HEK293T (cell line): ENCODE results near the gene LCLAT1.

Source experiments
- CTCF ChIA-PET: fragments of 350-600 bp; formaldehyde crosslinking; extraction: SDS; loops from one replicate; lab custom pipeline; 2021; ENCODE audit warnings: antibody characterized with exemption, inconsistent platforms; lab: Yijun Ruan, JAX
- POLR2A ChIA-PET: fragments of 350-600 bp; formaldehyde crosslinking; extraction: SDS; loops from one replicate; lab custom pipeline; 2020; ENCODE audit warnings: antibody characterized with exemption, inconsistent platforms; lab: Yijun Ruan, JAX
- DNase-seq: peaks from one replicate; pipeline ENCODE4 v3.0.0; 2012; ENCODE audit warnings: mixed read lengths; ENCODE audit errors: extremely low spot score
- ARNT ChIP-seq: fragments of 450-650 bp; IDR thresholded peaks from 2 replicates; pipeline ENCODE4 v1.6.1; 2017; ENCODE audit warnings: mild to moderate bottlenecking
- BHLHE40 ChIP-seq: fragments of 450-650 bp; IDR thresholded peaks from 2 replicates; pipeline ENCODE4 v1.6.1; 2016; ENCODE audit warnings: mild to moderate bottlenecking, moderate library complexity, borderline replicate concordance
- CTBP1 ChIP-seq: fragments of 450-650 bp; IDR thresholded peaks from 2 replicates; pipeline ENCODE4 v1.6.1; 2016; ENCODE audit warnings: borderline replicate concordance
- ELF4 ChIP-seq: fragments of 450-650 bp; IDR thresholded peaks from 2 replicates; pipeline ENCODE4 v1.6.1; 2017; ENCODE audit warnings: antibody characterized with exemption
- FOXA1 ChIP-seq: fragments of 450-650 bp; IDR thresholded peaks from 2 replicates; pipeline ENCODE4 v1.6.1; 2016; ENCODE audit warnings: mild to moderate bottlenecking
- FOXK2 ChIP-seq: fragments of 450-650 bp; IDR thresholded peaks from 2 replicates; pipeline ENCODE4 v1.6.1; 2016; ENCODE audit warnings: mild to moderate bottlenecking
- FOXM1 ChIP-seq: fragments of 450-650 bp; IDR thresholded peaks from 2 replicates; pipeline ENCODE4 v1.6.1; 2017; ENCODE audit warnings: mild to moderate bottlenecking, borderline replicate concordance
- HDGF ChIP-seq: fragments of 450-650 bp; IDR thresholded peaks from 2 replicates; pipeline ENCODE4 v1.6.1; 2017; ENCODE audit warnings: antibody characterized with exemption, borderline replicate concordance
- L3MBTL2 ChIP-seq: fragments of 450-650 bp; conservative IDR thresholded peaks from 2 replicates; pipeline ENCODE4 v1.6.1; 2016; ENCODE audit warnings: mild to moderate bottlenecking
- LEF1 ChIP-seq: fragments of 450-650 bp; IDR thresholded peaks from 2 replicates; pipeline ENCODE4 v1.6.1; 2017; ENCODE audit warnings: mild to moderate bottlenecking, borderline replicate concordance
- NFRKB ChIP-seq: fragments of 450-650 bp; IDR thresholded peaks from 2 replicates; pipeline ENCODE4 v1.6.1; 2016; ENCODE audit warnings: mild to moderate bottlenecking, moderate library complexity
- PKNOX1 ChIP-seq: fragments of 450-650 bp; IDR thresholded peaks from 2 replicates; pipeline ENCODE4 v1.6.1; 2016
- SP1 ChIP-seq: fragments of 450-650 bp; IDR thresholded peaks from 2 replicates; pipeline ENCODE4 v1.6.1; 2017
- SUZ12 ChIP-seq: fragments of 450-650 bp; IDR thresholded peaks from 2 replicates; pipeline ENCODE4 v1.6.1; 2016; ENCODE audit warnings: mild to moderate bottlenecking
- TARDBP ChIP-seq: fragments of 450-650 bp; IDR thresholded peaks from 2 replicates; pipeline ENCODE4 v1.6.1; 2016
- ZNF384 ChIP-seq: fragments of 450-650 bp; IDR thresholded peaks from 2 replicates; pipeline ENCODE4 v1.6.1; 2016

The LCLAT1 gene

DNA sequence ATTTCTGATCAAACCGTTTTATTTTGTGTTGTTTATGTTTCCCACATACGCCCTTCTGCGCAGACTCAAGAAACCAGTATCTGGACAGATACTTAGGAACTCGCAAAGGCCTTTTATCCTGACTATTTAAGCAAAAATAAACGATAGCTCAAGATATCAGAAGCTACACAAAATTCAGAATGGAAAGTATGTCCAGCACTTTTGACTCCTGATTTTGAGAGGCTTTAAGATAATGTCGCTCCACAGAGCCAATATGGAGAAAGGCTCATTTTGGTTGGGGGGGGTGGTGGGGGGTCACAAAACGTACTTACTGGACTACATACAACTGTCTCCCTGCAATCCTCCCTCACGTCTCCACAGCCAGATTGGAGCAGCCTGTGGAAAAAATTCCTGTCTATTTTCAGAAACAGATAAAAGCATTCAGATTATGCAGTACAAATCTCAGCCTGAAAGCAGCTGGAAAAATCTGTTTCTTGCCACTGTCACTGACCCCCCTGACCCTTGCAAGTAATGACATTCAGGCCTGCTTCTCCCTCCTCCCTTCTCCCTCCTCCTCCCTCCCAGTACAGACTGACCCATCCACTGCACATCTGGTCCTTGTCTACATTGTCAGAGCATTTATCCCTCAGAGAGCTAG, 34.9 kb upstream of the LCLAT1 start:
- POLR2A ChIA-PET = no interaction called here
- TF ChIP-seq TARDBP (no peak), L3MBTL2 (no peak), PKNOX1 (no peak), ELF4 (no peak)
- no peak for DNase-seq
- CTCF ChIA-PET = no interaction called here

GRCh38 chr2:30412684-30413570, 34.1 kb upstream of the LCLAT1 start:
- no peak for TF ChIP-seq NFRKB
- no peak for TF ChIP-seq BHLHE40
- TF ChIP-seq L3MBTL2 = no peak
- TF ChIP-seq TARDBP = no peak
- no peak for TF ChIP-seq CTBP1
- no peak for TF ChIP-seq HDGF
- TF ChIP-seq SP1 = no peak
- TF ChIP-seq FOXM1 = no peak
- no peak for TF ChIP-seq LEF1
- TF ChIP-seq ZNF384 = no peak
- TF ChIP-seq PKNOX1 = no peak
- TF ChIP-seq SUZ12 = no peak
- no peak for TF ChIP-seq FOXK2
- TF ChIP-seq ARNT = no peak
- TF ChIP-seq FOXA1 = no peak
- TF ChIP-seq ELF4 = no peak
- ChIA-PET POLR2A (no interaction called here), CTCF (interaction anchor here (0.5 kb wide), 1 partner anchor 125 kb away, joined by 3 read pairs; no protein-coding TSS in a partner anchor)
- DNase-seq = no peak

DNA sequence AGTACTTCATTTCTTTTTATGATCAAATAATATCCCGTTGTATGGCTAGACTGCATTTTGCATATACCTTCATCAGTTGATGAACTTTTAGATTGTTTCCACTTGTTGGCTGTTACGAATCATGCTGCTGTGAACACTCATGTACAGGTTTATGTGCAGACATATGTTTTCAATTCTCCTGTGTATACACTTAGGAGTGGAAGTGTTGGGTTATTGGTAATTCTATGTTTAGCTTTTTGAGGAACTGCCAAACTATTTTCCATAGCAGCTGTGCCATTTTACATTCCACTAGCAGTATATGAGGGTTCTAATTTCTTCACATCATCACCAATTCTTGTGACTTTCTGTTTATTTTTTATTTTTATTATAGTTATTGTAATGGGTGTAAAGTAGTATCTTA, 32.1 kb upstream of the LCLAT1 start:
- POLR2A ChIA-PET = no interaction called here
- TF ChIP-seq HDGF (no peak), FOXK2 (no peak), PKNOX1 (no peak), SUZ12 (no peak), FOXM1 (no peak), SP1 (no peak), BHLHE40 (no peak), ZNF384 (no peak), FOXA1 (no peak), CTBP1 (no peak), TARDBP (no peak), ELF4 (no peak), L3MBTL2 (no peak), ARNT (no peak), LEF1 (no peak), NFRKB (no peak)
- no peak for DNase-seq
- CTCF ChIA-PET = no interaction called here

- ChIA-PET POLR2A (no interaction called here), CTCF (no interaction called here)
- DNase-seq = no peak
- TF ChIP-seq ELF4 (no peak), SUZ12 (no peak), HDGF (no peak), SP1 (no peak), TARDBP (no peak), L3MBTL2 (no peak), PKNOX1 (no peak), LEF1 (no peak), FOXM1 (no peak), BHLHE40 (no peak), FOXA1 (no peak), CTBP1 (no peak), ARNT (no peak), FOXK2 (no peak), ZNF384 (no peak), NFRKB (no peak)
Observed at GRCh38 chr2:30417253-30417652, 29.8 kb upstream of the LCLAT1 start.

DNA sequence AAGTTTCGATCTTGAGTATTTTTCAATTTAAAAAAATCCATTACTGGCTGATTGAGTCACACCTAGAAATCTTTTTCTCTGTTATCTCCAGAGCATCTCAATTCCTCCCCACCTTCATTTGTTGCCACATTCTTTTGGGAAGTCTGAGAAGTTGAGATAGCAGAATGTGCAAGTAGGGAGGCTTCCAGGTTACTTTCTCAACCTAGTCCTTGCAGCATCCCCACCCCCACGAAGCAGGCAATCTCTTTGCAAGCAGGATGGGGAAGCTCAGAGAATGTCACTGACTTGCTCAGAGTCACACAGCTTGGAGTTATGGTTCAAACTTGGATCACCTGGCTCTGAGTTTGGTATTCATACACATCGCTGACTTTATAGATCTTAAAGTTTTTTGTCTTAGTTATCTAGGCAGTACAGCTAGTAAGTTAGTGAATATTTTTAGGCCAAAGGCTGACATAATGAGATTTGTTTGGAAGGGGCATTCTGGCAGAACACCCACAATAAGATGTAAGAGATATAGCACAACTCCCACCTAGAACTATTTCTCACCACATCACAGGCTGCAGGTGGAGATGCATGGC, 25.9 kb upstream of the LCLAT1 start:
- ChIA-PET POLR2A (interaction anchor here (1.4 to 2.1 kb wide), 2 partner anchors 17 to 26 kb away, joined by 4 to 12 read pairs; partner anchors contain the start of gene LCLAT1), CTCF (interaction anchor here (1.2 to 1.3 kb wide), 2 partner anchors 10 to 291 kb away, joined by 3 read pairs; no protein-coding TSS in a partner anchor)
- no peak for DNase-seq
- TF ChIP-seq ELF4 (no peak), BHLHE40 (no peak), NFRKB (no peak), L3MBTL2 (no peak), TARDBP (no peak), FOXM1 (no peak), PKNOX1 (no peak), FOXK2 (no peak), SUZ12 (no peak)
